HS-5 (cell line): ENCODE results near the gene SPATA45.
A peak's percentile ranks its signal among the peaks of the same experiment; 100 is the strongest.

Experiments
- DNase-seq: peaks from one replicate; pipeline ENCODE4 v3.0.0-alpha.2; 2012; ENCODE audit warnings: low read depth

The SPATA45 gene

GRCh38 chr1:212828395-212828794 is 19.1 kb downstream of the SPATA45 start:
- DNase-seq, result no peak

GRCh38 chr1:212827831-212828278 is 19.6 kb downstream of the SPATA45 start:
- no peak for DNase-seq

GRCh38 chr1:212827171-212827776 is 20.2 kb downstream of the SPATA45 start:
- no peak for DNase-seq

DNA sequence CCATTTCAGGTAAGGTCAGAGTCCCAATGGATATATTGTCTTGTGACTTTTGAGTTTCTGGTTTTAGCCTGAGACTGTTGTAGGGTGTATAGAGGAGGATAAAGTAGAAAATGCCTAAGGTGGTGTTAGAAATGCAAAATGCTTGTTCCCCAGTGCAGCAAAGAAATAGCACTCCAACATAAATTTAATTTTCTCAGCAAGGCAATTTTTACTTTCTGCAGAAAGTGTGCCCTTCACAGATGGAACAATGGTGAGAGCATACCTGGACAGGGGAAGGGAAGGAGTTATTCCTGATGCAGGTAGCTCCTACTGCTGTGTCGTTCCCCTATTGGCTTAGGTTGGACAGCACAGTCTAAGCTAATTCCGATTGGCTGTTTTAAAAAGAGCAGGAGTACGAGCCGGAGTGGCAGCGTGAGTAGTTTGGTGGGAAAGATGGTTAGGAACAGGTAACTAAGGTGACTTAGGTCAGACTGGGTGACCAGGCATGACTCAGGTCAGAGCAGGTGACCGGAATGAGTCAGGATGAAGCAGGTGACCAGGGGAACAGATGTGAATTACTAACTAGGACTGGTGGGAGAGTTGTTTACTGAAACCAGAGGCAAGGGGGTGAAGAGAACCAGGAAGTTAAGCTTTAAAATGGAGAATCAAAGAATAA is 21.5 kb downstream of the SPATA45 start:
- no peak for DNase-seq

DNA sequence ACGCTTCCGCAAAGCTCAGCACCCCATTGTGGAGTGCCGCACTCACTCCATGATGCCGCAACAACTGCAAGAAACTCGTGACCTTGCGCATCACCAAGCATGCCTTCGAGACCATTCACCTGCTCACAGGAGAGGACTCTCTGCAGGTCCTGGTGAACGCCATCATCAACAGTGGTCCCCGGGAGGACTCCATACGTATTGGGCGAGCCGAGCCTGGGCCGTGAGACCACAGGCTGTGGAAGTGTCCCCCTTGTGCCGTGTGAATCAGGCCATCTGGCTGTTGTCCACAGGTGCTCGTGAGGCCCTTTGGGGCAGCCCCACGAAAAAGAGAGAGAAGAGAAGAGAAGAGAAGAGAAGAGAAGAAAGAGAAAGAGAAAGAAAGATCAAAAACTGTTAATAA is 23.2 kb downstream of the SPATA45 start:
- DNase-seq, result no peak

DNA sequence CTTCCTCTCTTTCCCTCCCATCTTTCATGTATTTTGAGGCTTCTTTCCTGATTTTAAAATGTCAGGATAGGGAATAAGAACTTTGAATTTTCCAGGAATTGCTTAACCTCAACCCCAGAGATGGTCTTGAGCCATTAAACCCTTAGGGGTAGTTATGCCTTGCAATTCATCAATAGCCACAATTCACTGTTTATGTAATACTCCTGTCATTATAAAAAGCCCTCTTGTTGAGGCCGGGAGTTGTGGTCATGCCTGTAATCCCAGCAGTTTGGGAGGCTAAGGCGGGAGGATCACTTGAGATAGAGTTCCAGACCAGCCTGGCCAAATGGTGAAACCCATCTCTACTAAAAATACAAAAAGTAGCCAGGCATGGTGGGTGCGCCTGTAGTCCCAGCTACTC is 24.5 kb downstream of the SPATA45 start:
- DNase-seq, result no peak

DNA sequence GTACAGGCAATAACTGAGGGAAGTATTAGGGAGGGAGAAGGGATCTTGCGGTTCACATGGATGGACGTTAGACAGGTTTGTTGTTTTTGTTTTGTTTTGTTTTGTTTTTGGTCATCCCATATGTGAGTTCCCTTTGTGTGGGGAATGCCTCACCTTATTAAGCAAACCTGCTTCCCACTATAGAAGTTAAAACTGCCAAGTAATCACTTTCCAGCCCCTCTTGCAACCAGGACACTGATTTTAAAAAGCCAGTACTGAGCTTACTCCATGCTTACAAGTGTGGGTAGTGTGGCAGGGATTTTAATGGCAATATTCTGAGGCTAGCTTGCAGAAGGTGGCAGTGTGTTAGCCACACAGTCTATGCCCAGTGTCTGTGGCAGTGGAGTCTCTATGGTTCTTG is 26.5 kb downstream of the SPATA45 start:
- no peak for DNase-seq

DNA sequence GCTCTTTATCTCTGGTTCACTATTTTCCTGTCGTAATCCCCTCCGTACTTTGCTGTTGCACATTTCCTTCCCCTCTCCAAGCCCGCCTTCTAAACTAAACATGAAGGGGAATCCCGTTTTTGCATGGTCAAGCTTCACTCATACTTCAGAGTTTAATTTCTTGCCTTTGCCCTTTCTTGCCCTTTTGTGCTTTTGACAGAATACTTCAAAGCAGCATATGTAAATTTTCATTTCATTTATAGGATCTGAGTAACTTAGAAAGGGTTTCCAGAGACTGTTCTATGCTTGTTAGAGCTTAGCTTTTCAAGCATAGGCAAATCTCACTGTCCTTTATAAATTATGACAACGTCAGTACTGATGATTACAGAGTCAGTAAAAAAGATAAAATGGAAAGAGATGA is 27.7 kb downstream of the SPATA45 start:
- no peak for DNase-seq

- DNase-seq, result no peak
These were observed 30.7 kb downstream of the SPATA45 start for GRCh38 chr1:212816567-212817278.

- no peak for DNase-seq
These were observed 32.7 kb downstream of the SPATA45 start for GRCh38 chr1:212814537-212815334.

DNA sequence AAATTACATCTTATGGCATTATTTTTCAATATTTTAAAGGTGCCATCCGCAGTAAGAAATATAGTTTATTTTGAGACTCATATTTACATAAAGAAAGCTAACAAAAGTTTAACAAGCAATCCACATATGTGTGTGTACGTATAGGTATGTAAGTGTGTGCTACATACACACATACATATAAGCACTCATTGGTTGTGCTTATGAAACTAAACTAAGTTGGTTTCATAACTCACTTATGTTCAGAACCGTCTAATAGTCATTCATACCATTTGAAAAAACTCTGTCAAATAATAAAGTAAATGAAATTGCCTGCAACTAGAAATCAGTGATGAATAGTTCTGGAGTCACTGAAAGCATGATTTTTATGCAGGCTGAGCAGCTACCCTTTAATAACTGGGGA is 41.7 kb downstream of the SPATA45 start:
- no peak for DNase-seq

- no peak for DNase-seq
These were observed 49.8 kb downstream of the SPATA45 start for GRCh38 chr1:212797681-212798080.

DNA sequence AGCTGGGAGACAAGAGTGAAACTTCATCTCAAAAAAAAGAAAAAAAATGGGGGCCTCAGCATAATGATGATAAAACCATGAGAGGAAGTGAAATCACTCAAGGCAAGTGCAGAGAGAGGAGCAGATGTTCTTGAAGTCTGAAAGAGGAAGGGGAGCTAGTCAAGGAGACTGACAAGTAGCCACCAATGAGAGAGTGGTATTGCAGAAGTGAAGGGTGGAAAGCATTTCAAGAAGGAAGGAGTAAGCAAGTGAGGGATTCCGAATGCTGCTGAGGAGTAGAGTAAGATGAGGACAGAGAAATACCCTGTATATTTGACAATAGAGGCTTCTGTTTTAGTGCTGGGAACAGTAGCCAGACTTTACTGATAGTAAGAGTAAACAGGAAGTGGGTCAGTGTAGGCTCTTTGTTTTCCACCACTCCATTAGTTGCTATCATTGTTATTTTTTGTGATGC is 52.9 kb downstream of the SPATA45 start:
- DNase-seq, result no peak

DNA sequence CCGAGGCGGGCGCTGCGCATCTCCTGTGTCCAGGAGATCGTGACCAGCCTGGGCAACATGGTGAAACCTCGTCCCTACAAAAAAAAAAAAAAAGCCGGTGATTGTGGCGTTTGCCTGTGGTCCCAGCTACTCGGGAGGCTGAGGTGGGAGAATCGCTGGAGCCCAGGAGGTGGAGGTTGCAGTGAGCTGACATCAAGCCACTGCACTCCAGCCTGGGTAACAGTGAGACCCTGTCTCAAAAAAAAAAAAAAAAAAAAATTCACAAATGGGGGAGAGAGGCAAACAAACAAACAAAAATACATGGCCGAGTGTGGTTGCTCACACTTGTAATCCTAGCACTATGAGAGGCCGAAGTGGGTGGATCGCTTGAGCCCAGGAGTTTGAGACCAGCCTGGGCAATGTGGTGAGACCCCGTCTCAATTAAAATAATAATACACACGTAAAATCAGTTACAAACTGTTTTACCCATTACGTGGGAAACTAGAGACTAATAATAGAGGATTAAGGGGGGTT is 55.0 kb downstream of the SPATA45 start:
- no peak for DNase-seq

DNA sequence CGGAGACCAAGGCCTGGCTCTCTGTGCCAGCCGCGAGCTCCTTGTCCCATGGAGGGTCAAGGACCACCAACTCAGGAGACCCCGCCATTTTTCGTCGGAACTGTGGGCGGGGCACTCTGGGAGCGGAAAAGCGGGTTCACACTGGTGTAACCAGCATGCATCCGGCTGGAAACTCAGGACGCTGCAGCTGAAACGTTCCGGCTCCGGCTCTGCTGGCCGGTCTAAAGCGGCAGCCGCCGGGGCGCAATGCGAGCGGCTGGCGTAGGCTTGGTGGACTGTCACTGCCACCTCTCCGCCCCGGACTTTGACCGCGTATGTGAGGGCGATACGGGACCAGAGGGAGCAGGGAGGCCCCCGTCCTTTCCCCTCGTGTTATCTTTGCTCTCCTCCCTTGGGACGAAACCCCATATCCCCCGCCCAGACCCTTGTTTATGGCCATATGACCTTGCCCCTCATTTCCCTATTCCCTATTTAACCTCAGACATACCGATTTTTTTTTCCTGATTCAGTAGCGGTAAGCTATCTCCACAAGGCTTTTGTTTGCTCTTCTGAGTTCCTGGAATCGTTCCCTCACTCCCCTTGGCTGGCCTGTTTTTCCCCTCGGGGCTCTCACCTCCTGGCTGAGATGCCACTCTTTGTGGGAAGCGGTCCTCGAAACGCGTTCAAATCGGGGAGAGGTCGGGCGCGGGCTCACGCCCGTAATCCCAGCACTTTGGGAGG is 55.6 kb downstream of the SPATA45 start, which contains the start of the genes NSL1 and TATDN3:
TSS of gene NSL1 (minus strand) at position 102 of the 720 bp plus-strand sequence. CDS start at position 88, 14 bp downstream.
TSS of gene TATDN3 (plus strand) at position 219 of the 720 bp plus-strand sequence. CDS start at position 247, 28 bp downstream.
- DNase-seq, result peak; percentile 89

- no peak for DNase-seq
These were observed 56.2 kb downstream of the SPATA45 start for GRCh38 chr1:212791261-212791675.

DNA sequence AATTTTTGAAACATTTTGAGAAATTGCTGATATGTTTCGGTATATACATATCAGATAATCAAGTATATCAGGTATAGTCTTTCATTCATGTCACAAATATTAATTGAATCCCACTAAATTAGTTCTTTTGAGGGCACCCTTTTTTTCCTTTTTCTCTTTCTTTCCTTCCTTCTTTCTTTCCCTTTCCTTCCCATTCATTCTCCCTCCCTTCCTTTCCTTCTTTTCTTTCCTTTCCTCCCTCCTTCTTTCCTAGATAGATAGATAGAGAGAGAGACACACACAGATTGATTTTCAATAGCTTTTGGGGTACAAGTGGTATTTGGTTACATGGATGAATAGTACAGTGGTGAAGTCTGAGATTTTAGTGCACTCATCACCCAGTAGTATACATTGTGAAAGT is 61.6 kb downstream of the SPATA45 start:
- DNase-seq, result no peak

DNA sequence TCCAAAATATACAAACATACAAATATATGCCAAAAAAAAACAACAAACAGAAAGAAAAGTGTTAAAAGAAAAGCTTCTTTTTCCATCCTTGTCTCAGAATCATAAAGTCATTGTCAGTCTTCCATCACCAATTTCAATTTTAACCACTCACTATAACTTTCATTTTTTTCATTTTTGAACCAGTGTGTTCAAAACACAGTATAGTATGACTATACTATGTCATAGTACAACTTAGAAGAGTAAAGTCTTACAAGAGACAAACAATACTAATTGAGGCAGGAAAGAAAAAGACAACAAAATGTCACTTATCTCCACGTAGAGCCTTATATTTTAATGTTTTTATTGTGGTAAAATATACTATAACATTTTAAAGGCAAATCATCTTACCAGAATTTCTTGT is 63.5 kb downstream of the SPATA45 start:
- DNase-seq, result no peak

DNA sequence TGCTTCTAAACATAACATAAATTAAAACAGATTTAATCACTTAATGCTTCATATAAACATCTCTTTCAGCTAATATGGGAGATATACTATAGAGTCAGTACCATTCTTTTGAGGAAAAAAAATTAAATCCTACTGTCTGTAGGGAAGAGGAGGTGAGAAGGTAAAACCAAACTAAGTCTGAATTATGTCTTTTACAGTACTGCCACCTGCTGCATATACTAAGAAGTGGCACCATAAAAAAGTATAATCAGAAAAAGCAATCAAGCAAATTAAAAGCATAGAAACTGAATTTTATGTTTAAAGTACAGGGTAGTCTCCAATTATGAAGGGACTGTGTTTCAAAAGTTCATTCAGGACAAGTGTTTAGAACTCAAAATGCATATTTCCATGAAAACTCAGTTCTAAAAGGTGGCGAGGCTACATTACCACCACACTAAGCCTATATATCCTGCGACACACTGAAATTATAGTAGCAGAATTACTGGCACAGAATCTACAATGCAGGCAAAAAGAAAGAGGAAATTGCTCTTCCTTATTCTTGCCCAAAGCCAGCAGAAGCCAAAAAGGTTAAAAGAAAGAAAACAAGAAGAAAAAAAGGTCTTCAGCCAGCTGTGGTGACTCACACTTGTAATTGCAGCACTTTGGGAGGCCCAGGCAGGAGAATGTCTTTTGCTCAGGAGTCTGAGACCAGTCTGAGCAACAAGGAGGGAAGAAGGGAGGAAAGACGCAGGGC is 64.9 kb downstream of the SPATA45 start:
- DNase-seq, result peak; percentile 16

- no peak for DNase-seq
These were observed 66.2 kb downstream of the SPATA45 start for GRCh38 chr1:212781225-212781624.

GRCh38 chr1:212780759-212781158 is 66.7 kb downstream of the SPATA45 start:
- DNase-seq, result no peak
